BE2C (cell line): ENCODE measurements around the gene PRRG1.

Experiments
- DNase-seq: peaks from one replicate; pipeline ENCODE4 v3.0.0-alpha.2; 2020
- H3K27me3 ChIP-seq: fragments of 250-450 bp; sonication (Bioruptor Pico); 2 replicates; pipeline ENCODE4 v1.5.1; 2020; ENCODE audit warnings: mild to moderate bottlenecking
- H3K36me3 ChIP-seq: fragments of 250-450 bp; sonication (Bioruptor Pico); 2 replicates; pipeline ENCODE4 v1.5.1; 2020; ENCODE audit warnings: mild to moderate bottlenecking
- H3K4me1 ChIP-seq: fragments of 250-450 bp; sonication (Bioruptor Pico); 2 replicates; pipeline ENCODE4 v1.5.1; 2020
- H3K4me3 ChIP-seq: 2 replicates; pipeline ENCODE4 v1.5.1; 2011; ENCODE audit warnings: low read depth, low read length
- H3K9me3 ChIP-seq: fragments of 250-450 bp; sonication (Bioruptor Pico); 2 replicates; pipeline ENCODE4 v1.5.1; 2020
- TF ChIP-seq, protein P1 (sequence below): IDR thresholded peaks from 2 replicates; pipeline ENCODE4 v1.5.1; 2012; ENCODE audit warnings: mild to moderate bottlenecking, low read depth, low read length

PRRG1 gene

DNA sequence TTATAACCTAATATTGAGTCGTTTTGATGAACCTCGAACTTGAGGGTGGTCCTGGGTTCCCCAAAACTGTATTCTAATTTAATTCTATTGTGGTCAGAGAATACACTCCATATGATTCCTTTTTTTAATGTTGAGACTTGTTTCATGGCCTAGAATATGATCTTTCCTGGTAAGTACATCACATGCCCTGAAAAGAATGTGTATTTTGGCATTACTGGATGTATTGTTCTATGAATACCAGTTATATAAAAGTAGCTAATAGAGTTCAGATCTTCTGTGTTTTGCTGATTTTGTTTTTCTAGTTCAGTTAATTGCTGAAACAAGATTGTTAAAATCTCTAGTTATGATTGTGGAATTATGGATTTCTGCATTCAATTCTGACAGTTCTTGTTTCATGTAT lies 18.8 kb downstream of the PRRG1 start:
- Histone ChIP-seq H3K27me3 (no peaks in the 10 kb centered on the region), H3K4me3 (no peak overlapping the region), H3K36me3 (no peaks in the 10 kb centered on the region), H3K9me3 (no peaks in the 10 kb centered on the region), H3K4me1 (no peaks in the 10 kb centered on the region)
- DNase-seq = no peak
- TF ChIP-seq, protein P1, sequence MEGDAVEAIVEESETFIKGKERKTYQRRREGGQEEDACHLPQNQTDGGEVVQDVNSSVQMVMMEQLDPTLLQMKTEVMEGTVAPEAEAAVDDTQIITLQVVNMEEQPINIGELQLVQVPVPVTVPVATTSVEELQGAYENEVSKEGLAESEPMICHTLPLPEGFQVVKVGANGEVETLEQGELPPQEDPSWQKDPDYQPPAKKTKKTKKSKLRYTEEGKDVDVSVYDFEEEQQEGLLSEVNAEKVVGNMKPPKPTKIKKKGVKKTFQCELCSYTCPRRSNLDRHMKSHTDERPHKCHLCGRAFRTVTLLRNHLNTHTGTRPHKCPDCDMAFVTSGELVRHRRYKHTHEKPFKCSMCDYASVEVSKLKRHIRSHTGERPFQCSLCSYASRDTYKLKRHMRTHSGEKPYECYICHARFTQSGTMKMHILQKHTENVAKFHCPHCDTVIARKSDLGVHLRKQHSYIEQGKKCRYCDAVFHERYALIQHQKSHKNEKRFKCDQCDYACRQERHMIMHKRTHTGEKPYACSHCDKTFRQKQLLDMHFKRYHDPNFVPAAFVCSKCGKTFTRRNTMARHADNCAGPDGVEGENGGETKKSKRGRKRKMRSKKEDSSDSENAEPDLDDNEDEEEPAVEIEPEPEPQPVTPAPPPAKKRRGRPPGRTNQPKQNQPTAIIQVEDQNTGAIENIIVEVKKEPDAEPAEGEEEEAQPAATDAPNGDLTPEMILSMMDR = no peak

DNA sequence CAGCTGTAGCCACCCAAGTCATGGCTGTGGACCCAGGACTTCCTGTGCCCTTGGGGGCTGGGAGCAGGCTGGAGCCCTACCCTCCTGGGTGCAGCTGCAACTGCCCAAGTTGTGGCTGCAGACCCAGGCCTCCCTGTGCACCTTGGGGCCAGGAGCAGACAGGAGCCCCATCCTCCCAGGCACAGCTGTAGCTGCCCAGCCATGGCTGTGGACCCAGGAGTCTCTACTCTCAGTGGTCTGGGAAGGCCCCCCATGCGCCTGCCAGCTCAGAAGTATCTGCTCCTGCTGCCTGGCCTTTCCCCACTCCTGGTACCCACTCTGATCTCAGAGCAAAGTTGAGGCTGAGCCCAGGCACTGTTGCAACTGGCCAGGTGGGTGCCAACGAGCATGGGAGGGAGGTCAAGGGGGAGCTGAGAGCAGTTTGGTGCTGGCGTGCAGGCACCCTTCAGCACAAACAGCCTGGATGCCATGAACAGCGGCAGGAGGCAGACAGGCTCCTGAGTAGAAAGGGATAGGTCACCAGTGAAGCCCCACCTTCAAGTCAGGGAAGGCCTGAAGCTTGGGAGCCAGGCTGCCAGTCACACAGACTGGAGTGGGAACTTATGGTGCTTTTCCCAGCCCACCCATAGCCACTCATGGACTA lies 21.5 kb downstream of the PRRG1 start:
- no peaks in the 10 kb centered on the region for H3K36me3 ChIP-seq
- H3K4me3 ChIP-seq = no peak overlapping the region
- no peaks in the 10 kb centered on the region for H3K9me3 ChIP-seq
- H3K27me3 ChIP-seq = no peaks in the 10 kb centered on the region
- no peak for DNase-seq
- H3K4me1 ChIP-seq = no peaks in the 10 kb centered on the region
- TF ChIP-seq, protein P1 = no peak

DNA sequence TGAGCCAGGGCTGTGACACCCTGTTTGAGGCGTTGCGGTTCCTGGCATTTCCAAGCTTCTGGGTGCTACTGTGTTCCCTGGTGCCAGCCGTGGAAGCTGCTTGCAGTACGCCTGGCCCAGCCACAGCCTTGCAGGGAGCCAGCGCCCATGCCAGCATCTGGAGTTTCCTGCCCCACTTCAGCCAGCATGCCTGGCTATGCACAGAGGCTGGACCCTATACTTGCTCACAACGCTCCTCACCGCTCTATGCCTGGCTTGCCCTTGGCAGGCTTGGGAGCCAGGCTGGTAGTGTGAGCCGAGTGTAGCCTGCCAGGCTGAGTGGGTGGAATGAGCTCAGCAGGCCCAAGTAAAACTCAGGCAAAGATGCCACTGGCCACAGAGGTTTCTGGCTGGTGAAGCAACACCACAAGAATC lies 22.4 kb downstream of the PRRG1 start:
- TF ChIP-seq, protein P1 = no peak
- DNase-seq = no peak
- H3K27me3 ChIP-seq = no peaks in the 10 kb centered on the region

DNA sequence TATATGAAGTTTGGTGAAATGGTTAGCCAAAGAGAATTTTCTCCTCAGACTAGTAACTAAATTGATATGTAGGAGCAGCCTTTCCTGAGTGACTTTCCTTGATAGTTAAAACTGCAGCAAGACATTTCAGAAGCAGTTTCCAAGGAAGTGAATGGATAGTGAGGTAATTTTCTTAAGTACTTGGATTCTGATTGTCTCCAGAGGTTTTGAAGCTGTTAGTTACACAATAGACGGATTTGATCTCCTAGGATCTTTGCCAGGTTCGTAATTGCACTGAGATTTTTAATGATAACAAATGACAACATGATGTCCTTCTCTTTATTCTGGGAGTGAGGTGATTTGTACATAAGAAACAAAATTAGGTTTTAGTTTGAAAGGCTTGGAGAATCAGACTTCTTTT lies 29.2 kb downstream of the PRRG1 start:
- no peaks in the 10 kb centered on the region for H3K36me3 ChIP-seq
- no peak overlapping the region for H3K4me3 ChIP-seq
- no peaks in the 10 kb centered on the region for H3K27me3 ChIP-seq
- H3K4me1 ChIP-seq = peaks cover 8% of the 10 kb centered on the region
- DNase-seq = no peak
- TF ChIP-seq, protein P1 = no peak
- no peaks in the 10 kb centered on the region for H3K9me3 ChIP-seq

More for the DNA sequence above, 22.4 kb downstream of the PRRG1 start:
- Histone ChIP-seq H3K36me3 (no peaks in the 10 kb centered on the region), H3K4me3 (no peak overlapping the region), H3K9me3 (no peaks in the 10 kb centered on the region), H3K4me1 (no peaks in the 10 kb centered on the region)

DNA sequence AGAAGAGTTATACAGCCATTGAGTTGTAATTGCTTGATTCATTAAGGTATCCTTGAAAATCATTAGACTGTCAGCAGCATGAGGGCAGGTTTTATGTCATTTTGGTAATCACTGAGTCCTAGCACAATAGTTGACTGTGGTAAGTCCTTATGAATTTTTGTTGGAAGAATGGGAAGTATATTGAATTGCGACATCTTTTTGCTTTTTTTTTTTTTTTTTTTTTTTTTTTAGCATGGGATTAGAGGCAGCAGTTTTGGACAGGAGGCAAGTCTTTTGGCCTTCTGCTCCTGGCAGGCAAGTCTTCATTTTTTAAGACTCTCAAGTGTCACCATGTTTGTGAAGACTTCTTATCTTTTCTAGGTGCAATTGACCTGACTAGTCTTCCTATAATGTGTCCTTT lies 29.7 kb downstream of the PRRG1 start:
- Histone ChIP-seq H3K36me3 (no peaks in the 10 kb centered on the region), H3K4me1 (peaks cover 8% of the 10 kb centered on the region), H3K9me3 (no peaks in the 10 kb centered on the region), H3K27me3 (no peaks in the 10 kb centered on the region), H3K4me3 (no peak overlapping the region)
- DNase-seq = no peak
- TF ChIP-seq, protein P1 = no peak

DNA sequence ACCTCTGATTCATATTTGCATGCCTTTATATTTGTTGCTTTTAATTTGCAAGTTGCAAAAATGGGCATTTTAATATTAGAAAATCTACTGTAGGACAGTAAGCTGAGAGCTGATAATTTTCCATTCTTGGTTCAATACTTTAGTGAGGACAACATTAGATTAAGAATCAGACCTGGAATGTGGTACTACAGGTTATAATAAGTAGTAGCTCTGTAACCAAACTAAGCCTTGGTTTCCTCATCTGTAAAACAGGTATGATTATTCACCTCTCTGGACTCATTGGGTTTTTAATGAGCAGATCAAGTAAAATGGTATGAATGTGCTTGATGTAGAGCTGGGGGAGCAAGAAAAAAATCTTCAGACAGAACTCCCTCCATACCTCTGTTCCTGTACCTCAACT lies 31.1 kb downstream of the PRRG1 start:
- TF ChIP-seq, protein P1 = no peak
- no peaks in the 10 kb centered on the region for H3K36me3 ChIP-seq
- DNase-seq = no peak
- no peaks in the 10 kb centered on the region for H3K27me3 ChIP-seq
- no peak overlapping the region for H3K4me3 ChIP-seq
- H3K9me3 ChIP-seq = no peaks in the 10 kb centered on the region
- peaks cover 8% of the 10 kb centered on the region for H3K4me1 ChIP-seq
